A673 (cell line): ENCODE measurements around the gene ABHD16A. TPM values are rescaled to one million over a fixed set of nuclear protein-coding genes. Genes with fewer than 3 reads are reported as not detected.
A peak's percentile ranks its signal among the peaks of the same experiment; 100 is the strongest.

Source experiments
- BruUV-seq: library from RNA; stranded (reverse); fragments of 400-500 nt; replicated peaks from 2 replicates; lab custom pipeline; 2021; lab: Mats Ljungman, UMichigan
- CTCF ChIA-PET: fragments of 300-600 bp; sonication (Branson Sonifier 250); formaldehyde crosslinking; loops from one replicate; lab custom pipeline; 2022; ENCODE audit warnings: antibody characterized with exemption; lab: Charles Lee
- POLR2A ChIA-PET: fragments of 300-600 bp; sonication (Branson Sonifier 250); formaldehyde crosslinking; loops from one replicate; lab custom pipeline; 2022; ENCODE audit warnings: antibody characterized with exemption; ENCODE audit not compliant: low non-redundant PET; lab: Charles Lee
- DNase-seq: peaks from one replicate; pipeline ENCODE4 v3.0.0-alpha.2; 2015; ENCODE audit warnings: low spot score
- H3K27ac ChIP-seq: fragments of 200-600 bp; sonication (generic); 2 replicates; pipeline ENCODE4 v1.5.1; 2016; ENCODE audit warnings: mixed run types, low read depth, mild to moderate bottlenecking, mixed read lengths, antibody characterized with exemption, low read length; ENCODE audit not compliant: poor library complexity, severe bottlenecking
- H3K27me3 ChIP-seq: fragments of 200-600 bp; sonication (generic); replicated peaks from 2 replicates; pipeline ENCODE4 v1.6.1; 2017; ENCODE audit warnings: mixed run types, low read depth, mild to moderate bottlenecking, mixed read lengths, antibody characterized with exemption, low read length; ENCODE audit not compliant: insufficient read depth, poor library complexity
- H3K36me3 ChIP-seq: fragments of 200-600 bp; sonication (generic); 2 replicates; pipeline ENCODE4 v1.6.1; 2016; ENCODE audit warnings: mixed run types, mild to moderate bottlenecking, mixed read lengths, antibody characterized with exemption, low read length; ENCODE audit not compliant: insufficient read depth, poor library complexity, severe bottlenecking
- H3K4me1 ChIP-seq: fragments of 200-600 bp; sonication (generic); 2 replicates; pipeline ENCODE4 v1.6.1; 2017; ENCODE audit warnings: mixed run types, mild to moderate bottlenecking, mixed read lengths, antibody characterized with exemption, low read length; ENCODE audit not compliant: insufficient read depth, poor library complexity, severe bottlenecking
- H3K4me3 ChIP-seq: fragments of 200-600 bp; sonication (generic); 2 replicates; pipeline ENCODE4 v1.5.1; 2016; ENCODE audit warnings: low read depth, mixed run types, mild to moderate bottlenecking, mixed read lengths, low read length; ENCODE audit not compliant: poor library complexity, severe bottlenecking
- H3K9me3 ChIP-seq: fragments of 200-600 bp; sonication (generic); 2 replicates; pipeline ENCODE4 v1.6.1; 2016; ENCODE audit warnings: mixed run types, low read depth, mild to moderate bottlenecking, mixed read lengths, antibody characterized with exemption, low read length; ENCODE audit not compliant: poor library complexity, severe bottlenecking
- CTCF ChIP-seq: fragments of 300-800, 200-600 bp; sonication (generic); conservative IDR thresholded peaks from 2 replicates; pipeline ENCODE4 v1.5.1; 2017; ENCODE audit warnings: low read depth, mild to moderate bottlenecking, antibody characterized with exemption, low read length, moderate library complexity, mixed read lengths
- EZH2 ChIP-seq: fragments of 200-600 bp; sonication (generic); IDR thresholded peaks from 2 replicates; pipeline ENCODE4 v1.6.1; 2017; ENCODE audit warnings: borderline replicate concordance, low read depth, mild to moderate bottlenecking, mixed read lengths, antibody characterized with exemption, low read length; ENCODE audit not compliant: poor library complexity, severe bottlenecking
- intact Hi-C: fragments of 100-400 bp; cut with micrococcal nuclease; formaldehyde crosslinking; loops from one replicate; pipeline ENCODE4 v1.10.0; 2022; ENCODE audit not compliant: unreplicated experiment
- microRNA-seq: library from miRNA; unstranded; fragments of <30 nt; microRNA quantifications from one replicate; pipeline ENCODE4 v1.2.0, GENCODE V29; 2021
- total RNA-seq: library from RNA; stranded (reverse); gene quantifications from 2 replicates; pipeline ENCODE4 v1.2.3, GENCODE V29; 2021

The ABHD16A gene
- total RNA-seq, 1 experiment from 2014 or later = 45.6 TPM

DNA sequence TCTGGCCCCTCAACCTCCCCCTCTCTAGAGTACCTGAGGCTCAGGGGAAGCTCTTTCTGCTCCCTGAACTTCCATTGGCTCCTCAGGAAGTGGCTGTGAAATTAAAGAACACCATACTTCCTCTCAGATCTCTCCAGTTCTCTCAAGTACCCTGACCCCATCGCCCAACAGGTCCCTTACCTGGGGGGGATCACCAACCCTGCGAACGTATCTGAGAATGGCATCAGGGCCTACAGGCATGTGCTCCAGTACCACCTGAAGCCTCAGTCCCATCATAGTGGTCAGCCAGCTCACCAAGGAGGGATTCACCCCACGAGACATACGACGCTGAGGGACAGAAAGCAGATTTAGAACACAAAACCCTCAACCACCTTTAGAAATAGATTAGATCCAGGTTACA is 62.5 kb downstream of the ABHD16A start:
- H3K27ac ChIP-seq = no peak overlapping the region
- H3K27me3 ChIP-seq = no peaks in the 10 kb centered on the region
- no peak overlapping the region for H3K4me3 ChIP-seq
- ChIA-PET CTCF (no interaction called here), POLR2A (interaction anchor here (0.6 to 0.8 kb wide), 2 partner anchors 14 to 329 kb away, joined by 3 read pairs; no protein-coding TSS in a partner anchor)
- H3K4me1 ChIP-seq = no peaks in the 10 kb centered on the region
- no peaks in the 10 kb centered on the region for H3K9me3 ChIP-seq
- no peak for DNase-seq
- intact Hi-C loops = no loop called here
- TF ChIP-seq EZH2 = no peak
- TF ChIP-seq CTCF = no peak
- H3K36me3 ChIP-seq = peaks cover 95% of the 10 kb centered on the region
- BruUV-seq = TSS peak; percentile 80

DNA sequence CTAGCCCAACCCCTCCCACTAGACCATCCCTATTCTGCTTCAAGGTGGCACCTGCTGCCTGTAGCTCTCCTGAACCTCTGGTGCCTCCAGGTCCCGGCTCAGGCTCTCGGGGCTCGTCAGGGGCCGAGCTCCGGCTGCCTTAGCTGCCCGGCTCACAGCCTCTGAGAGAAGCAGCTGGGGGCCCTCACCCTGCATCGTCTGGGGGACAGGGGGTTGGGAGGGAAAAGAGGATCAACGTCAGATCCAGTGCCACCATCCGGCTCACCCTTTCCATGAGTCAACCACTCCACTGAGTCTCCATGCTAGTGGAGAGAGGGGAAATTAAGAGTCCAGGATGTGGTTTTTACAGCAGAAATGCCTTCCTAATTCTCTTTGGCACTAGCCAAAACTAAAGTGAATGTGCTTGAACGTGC is 63.7 kb downstream of the ABHD16A start:
- no TSS peak for BruUV-seq
- CTCF ChIA-PET = no interaction called here
- intact Hi-C loops = no loop called here

GRCh38 chr6:31639043-31639442 is 64.1 kb downstream of the ABHD16A start:
- POLR2A ChIA-PET = no interaction called here
- Histone ChIP-seq H3K9me3 (no peaks in the 10 kb centered on the region), H3K4me3 (no peak overlapping the region), H3K36me3 (peaks cover 95% of the 10 kb centered on the region), H3K27me3 (no peaks in the 10 kb centered on the region), H3K4me1 (no peaks in the 10 kb centered on the region), H3K27ac (no peak overlapping the region)
- BruUV-seq = no TSS peak
- intact Hi-C loops = no loop called here
- CTCF ChIA-PET = no interaction called here
- TF ChIP-seq CTCF = no peak
- no peak for TF ChIP-seq EZH2
- no peak for DNase-seq

More for the DNA sequence above, 63.7 kb downstream of the ABHD16A start:
- POLR2A ChIA-PET = no interaction called here
- Histone ChIP-seq H3K9me3 (no peaks in the 10 kb centered on the region), H3K4me1 (no peaks in the 10 kb centered on the region), H3K27ac (no peak overlapping the region), H3K36me3 (peaks cover 95% of the 10 kb centered on the region), H3K4me3 (no peak overlapping the region), H3K27me3 (no peaks in the 10 kb centered on the region)
- TF ChIP-seq EZH2 (no peak), CTCF (no peak)
- DNase-seq = no peak

Small RNA genes within 50 kb of the gene (microRNA-seq; reads per million reads assigned to microRNA genes)
- not detected for gene MIR4646

Other genes with a start within 250 kb of the ABHD16A start
- gene MICB, start 205.2 kb downstream of the ABHD16A start, total RNA-seq = 11.1 and 12.7 TPM in 2 replicates
- not detected in 2 replicates for gene MCCD1, start 174.4 kb downstream of the ABHD16A start, total RNA-seq
- gene DDX39B, start 161.3 kb downstream of the ABHD16A start, total RNA-seq = 558 and 594 TPM in 2 replicates
- gene ATP6V1G2, start 156.7 kb downstream of the ABHD16A start, total RNA-seq = 2.5 and 3.1 TPM in 2 replicates
- 15.7 and 17.2 TPM in 2 replicates for gene NFKBIL1, start 155.7 kb downstream of the ABHD16A start, total RNA-seq
- gene LTA, start 131.0 kb downstream of the ABHD16A start, total RNA-seq = not detected in 2 replicates
- 0.17 and 0.42 TPM in 2 replicates for gene TNF, start 127.8 kb downstream of the ABHD16A start, total RNA-seq
- not detected in 2 replicates for gene LTB, start 120.9 kb downstream of the ABHD16A start, total RNA-seq
- gene LST1, start 117.0 kb downstream of the ABHD16A start, total RNA-seq = not detected in 2 replicates
- gene NCR3, start 110.3 kb downstream of the ABHD16A start, total RNA-seq = not detected in 2 replicates
- gene AIF1, start 88.1 kb downstream of the ABHD16A start, total RNA-seq = 0.64 and 0.68 TPM in 2 replicates
- 289 and 313 TPM in 2 replicates for gene PRRC2A, start 82.6 kb downstream of the ABHD16A start, total RNA-seq
- gene BAG6, start 50.7 kb downstream of the ABHD16A start, total RNA-seq = 391 and 393 TPM in 2 replicates
- gene APOM, start 47.4 kb downstream of the ABHD16A start, total RNA-seq = 2.5 and 4.8 TPM in 2 replicates
- gene C6orf47, start 42.5 kb downstream of the ABHD16A start, total RNA-seq = 20.1 and 21.3 TPM in 2 replicates
- 27.7 and 32.0 TPM in 2 replicates for gene GPANK1, start 38.3 kb downstream of the ABHD16A start, total RNA-seq
- 252 and 253 TPM in 2 replicates for gene CSNK2B, start 37.2 kb downstream of the ABHD16A start, total RNA-seq
- 18.9 and 19.4 TPM in 2 replicates for gene LY6G5B, start 33.3 kb downstream of the ABHD16A start, total RNA-seq
- gene LY6G5C, start 22.3 kb downstream of the ABHD16A start, total RNA-seq = 3.9 and 6.8 TPM in 2 replicates
- not detected in 2 replicates for gene LY6G6F, start 3.5 kb upstream of the ABHD16A start, total RNA-seq
- not detected in 2 replicates for gene LY6G6D, start 12.0 kb upstream of the ABHD16A start, total RNA-seq
- gene LY6G6C, start 18.4 kb upstream of the ABHD16A start, total RNA-seq = 0.42 and 0.80 TPM in 2 replicates
- gene MPIG6B, start 20.0 kb upstream of the ABHD16A start, total RNA-seq = not detected in 2 replicates
- 68.2 and 86.7 TPM in 2 replicates for gene DDAH2, start 26.0 kb upstream of the ABHD16A start, total RNA-seq
- 371 and 431 TPM in 2 replicates for gene CLIC1, start 33.2 kb upstream of the ABHD16A start, total RNA-seq
- 76.4 and 102 TPM in 2 replicates for gene MSH5, start 36.7 kb upstream of the ABHD16A start, total RNA-seq
- gene SAPCD1, start 59.3 kb upstream of the ABHD16A start, total RNA-seq = 9.9 and 19.9 TPM in 2 replicates
- gene VWA7, start 74.0 kb upstream of the ABHD16A start, total RNA-seq = 2.7 and 2.8 TPM in 2 replicates
- gene VARS1, start 92.4 kb upstream of the ABHD16A start, total RNA-seq = 233 and 247 TPM in 2 replicates
- gene LSM2, start 103.6 kb upstream of the ABHD16A start, total RNA-seq = 99.8 and 104 TPM in 2 replicates
- 1.1 and 1.4 TPM in 2 replicates for gene HSPA1L, start 112.0 kb upstream of the ABHD16A start, total RNA-seq
- 113 and 129 TPM in 2 replicates for gene HSPA1A, start 112.2 kb upstream of the ABHD16A start, total RNA-seq
- gene HSPA1B, start 124.4 kb upstream of the ABHD16A start, total RNA-seq = 116 and 131 TPM in 2 replicates
- 28.5 and 34.3 TPM in 2 replicates for gene NEU1, start 159.5 kb upstream of the ABHD16A start, total RNA-seq
- not detected in 2 replicates for gene SLC44A4, start 175.7 kb upstream of the ABHD16A start, total RNA-seq
- gene EHMT2, start 194.4 kb upstream of the ABHD16A start, total RNA-seq = 117 TPM in 2 replicates
- 21.3 and 25.5 TPM in 2 replicates for gene ZBTB12, start 198.8 kb upstream of the ABHD16A start, total RNA-seq
- 0.56 and 1.2 TPM in 2 replicates for gene C2, start 224.4 kb upstream of the ABHD16A start, total RNA-seq
- gene CFB, start 242.8 kb upstream of the ABHD16A start, total RNA-seq = 0.32 TPM in 1 of 2 replicates, not detected in the other